HG03571 (cell line): ENCODE data around the gene TNKS1BP1.
A peak's percentile ranks its signal among the peaks of the same experiment; 100 is the strongest.
"Not testable (repeated sequence)": the region's sequence is repeated elsewhere in the genome, so short reads cannot be mapped to it uniquely, and the experiment has no call there.

ENCODE experiments used
- ATAC-seq: cut with Tn5 transposase; IDR thresholded peaks from one replicate; pipeline ENCODE4 v1.9.1; 2021; ENCODE audit not compliant: unreplicated experiment

TNKS1BP1 gene

DNA sequence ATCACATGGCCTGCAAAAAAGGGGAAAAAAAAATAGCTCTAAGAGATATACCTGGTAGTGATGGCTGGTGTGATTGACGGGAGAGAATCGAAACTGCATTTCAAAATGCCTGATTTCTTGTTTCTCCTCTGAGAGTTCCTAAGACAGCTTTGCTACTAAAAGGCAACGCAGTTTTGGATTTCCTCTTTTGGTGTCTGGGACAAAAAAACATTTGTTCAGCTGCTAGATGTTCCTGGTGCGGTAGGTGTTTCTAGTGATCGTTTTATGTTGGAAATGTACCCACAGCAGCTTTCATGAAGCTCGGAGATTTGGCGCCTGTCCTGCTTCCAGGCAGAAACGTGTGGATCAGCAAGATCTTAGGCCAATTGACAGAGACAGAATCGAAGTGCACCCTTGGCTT, 31.5 kb upstream of the TNKS1BP1 start:
- ATAC-seq = no peak

DNA sequence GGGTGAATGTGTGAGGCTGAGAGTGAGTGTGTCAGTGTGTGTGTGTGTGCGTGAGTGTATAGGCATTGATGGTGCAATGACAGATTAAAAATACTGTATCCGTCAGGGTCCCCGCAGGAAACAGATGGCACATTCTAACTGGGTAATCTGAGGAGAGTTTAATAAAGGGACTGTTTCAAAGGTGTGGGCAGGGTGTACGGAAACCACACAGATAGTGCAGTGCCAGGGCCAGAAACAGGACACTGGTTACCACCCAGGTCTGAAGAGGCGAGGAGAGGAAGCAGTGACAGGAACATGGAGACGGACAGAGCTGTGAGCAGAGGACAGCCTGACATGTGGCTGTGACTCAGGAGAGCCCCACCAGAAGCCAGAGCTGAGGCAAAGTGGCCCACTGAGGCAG, 29.9 kb upstream of the TNKS1BP1 start:
- no peak for ATAC-seq

DNA sequence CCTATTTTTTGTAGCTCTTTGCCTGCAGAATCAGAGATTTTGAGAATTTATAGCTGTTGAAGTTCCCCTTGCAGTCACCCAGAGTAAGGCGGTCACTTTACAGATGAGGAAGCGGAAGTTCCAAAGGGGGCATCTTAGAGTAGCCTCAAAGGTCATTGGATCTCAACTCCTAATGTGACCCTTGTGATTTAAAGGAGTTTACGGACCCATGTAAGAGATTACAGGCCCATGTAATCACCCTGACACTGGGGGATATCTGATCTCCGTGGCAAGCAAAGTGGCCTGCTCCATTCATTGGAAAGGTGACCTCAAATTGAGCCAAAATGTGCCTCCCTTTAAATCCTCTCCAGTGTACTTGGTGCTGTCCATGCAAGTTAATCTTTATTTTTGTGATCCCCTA, 29.1 kb upstream of the TNKS1BP1 start:
- ATAC-seq = no peak

DNA sequence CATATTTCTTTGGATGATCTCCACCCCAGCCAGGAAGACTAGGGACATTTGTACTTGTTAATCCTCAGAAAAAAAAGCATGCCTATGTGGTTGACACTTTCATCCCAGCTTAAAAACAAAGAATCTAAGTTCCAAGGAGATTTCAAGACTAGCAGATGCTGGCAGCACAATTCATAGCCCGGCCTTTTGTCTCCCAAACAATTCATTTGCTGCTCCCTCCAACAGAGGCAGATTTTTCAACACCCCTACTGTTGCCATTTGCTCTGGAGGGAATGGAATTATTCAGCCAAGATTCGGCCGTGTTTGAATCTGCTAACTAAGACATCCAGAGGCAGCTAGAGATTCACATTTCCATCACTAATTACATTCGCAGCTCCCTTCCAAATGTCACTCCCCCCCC, 28.7 kb upstream of the TNKS1BP1 start:
- no peak for ATAC-seq

DNA sequence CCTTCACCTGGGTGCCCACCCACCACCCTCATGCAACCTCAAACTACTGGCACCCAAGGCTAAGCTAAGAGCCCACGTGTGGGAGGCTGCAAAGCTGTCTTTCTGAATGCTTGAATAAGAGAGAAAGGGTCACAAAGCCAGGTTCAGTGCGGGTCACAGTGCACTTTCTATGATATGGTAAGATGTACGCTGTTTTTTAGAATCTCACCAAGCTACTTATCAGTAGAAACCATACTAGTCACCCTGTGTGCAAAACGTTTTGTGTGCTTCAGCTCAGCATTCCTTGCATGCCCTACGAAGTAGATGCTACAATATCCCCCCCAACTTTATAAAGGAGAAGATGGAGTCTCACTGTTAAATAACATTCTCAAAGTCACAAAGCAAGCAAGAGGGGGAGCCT, 28.3 kb upstream of the TNKS1BP1 start:
- ATAC-seq = no peak

DNA sequence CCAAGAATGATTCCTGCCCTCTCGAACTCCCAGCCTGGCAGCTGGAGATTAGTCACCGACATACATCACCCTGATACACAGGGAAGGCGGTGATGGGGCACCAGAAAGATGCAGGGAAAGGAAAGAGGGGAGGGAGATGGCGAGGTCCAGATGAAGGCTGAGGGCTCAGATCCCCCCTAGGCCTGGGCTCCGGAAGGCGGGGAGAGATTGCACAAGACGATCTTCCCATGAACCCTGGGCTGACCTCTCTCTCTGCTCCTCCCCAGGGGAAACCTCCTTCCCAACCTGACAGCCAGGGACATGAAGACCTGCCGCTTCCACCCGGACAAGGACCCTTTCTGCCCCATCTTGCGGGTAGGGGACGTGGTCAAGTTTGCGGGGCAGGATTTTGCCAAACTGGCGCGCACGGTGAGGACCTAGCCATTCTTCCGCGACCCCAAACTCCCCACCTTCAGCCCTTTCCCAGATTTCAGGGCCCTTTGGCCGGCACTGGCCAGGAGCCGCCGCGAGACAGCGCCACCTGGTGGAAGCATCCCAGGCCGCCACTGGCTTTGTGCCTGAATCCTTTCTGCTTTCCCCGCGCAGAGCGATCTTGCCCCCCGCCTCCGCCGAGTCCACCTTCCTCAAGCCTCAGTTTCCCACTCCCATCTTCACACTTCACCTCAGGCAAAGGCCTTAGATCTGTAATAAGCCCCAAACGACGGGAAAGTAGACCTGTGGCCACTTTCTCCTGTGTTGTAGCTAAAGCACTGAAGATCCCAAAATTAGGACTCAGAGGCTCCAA, 24.9 kb upstream of the TNKS1BP1 start:
- ATAC-seq = no peak

DNA sequence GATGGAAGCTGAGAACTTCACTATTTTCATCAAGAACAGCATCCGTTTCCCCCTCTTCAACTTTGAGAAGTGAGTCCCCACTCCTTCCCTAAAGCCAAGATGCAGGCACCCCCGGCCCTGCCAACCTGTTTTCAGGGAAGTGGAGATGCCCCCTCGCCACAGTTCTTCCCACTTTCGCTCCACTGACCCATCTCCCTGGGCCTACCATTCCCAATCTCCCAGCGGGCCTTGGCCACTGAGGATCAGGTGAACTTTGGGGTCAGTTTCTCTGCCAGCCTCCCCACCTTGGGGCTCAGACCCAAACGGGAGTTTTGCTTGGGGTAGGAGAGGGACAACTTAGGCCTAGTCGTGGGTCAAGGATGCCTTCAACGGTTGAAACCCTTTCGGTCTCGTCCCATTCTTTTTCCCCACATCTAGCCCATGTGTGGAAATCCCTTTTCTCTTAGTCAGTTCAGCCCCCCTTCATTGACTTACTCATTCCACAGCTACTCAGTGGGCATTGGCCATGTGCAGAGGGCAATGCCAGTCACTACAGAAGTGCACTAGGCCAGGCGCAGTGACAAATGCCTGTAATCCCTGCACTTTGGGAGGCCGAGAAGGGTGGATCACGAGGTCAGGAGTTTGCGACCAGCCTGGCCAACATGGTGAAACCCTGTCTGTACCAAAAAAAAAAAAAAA, 24.0 kb upstream of the TNKS1BP1 start:
- no peak for ATAC-seq

DNA sequence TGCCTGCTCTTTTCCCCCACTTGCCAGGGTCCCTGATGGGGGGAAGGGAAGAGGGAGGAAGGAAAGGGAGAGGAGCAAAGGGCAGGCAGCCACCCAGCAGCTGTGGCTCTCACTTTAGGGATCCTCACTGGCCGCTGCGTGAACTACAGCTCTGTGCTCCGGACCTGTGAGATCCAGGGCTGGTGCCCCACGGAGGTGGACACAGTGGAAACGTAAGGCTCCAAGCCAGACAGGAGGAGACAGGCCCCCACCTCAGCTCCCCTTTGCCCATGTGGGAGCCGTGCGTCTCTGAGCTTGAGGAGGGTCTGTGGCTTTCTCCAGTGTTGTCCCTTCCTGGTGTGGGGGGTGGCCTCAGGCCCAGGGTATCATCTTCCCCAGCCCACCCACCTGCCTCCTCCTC, 23.3 kb upstream of the TNKS1BP1 start:
- no peak for ATAC-seq

DNA sequence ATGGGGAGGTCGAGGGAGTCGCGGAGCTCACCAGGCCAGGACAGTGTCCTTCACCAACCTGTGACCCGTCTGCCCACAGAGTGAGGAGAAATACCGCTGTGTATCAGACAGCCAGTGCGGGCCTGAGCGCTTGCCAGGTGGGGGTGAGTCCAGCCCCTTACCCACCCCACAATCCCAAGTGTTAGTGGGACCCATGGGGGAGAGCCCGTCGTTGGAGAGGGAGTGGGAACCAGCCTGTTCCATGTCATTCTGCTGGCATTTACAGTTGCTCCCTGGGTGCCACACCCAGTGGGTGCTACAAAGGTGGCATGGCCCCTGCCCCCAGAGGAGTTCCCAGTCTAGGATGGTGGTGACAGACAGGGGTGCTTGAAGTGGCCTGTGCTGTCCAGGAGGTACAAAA, 22.6 kb upstream of the TNKS1BP1 start:
- no peak for ATAC-seq

DNA sequence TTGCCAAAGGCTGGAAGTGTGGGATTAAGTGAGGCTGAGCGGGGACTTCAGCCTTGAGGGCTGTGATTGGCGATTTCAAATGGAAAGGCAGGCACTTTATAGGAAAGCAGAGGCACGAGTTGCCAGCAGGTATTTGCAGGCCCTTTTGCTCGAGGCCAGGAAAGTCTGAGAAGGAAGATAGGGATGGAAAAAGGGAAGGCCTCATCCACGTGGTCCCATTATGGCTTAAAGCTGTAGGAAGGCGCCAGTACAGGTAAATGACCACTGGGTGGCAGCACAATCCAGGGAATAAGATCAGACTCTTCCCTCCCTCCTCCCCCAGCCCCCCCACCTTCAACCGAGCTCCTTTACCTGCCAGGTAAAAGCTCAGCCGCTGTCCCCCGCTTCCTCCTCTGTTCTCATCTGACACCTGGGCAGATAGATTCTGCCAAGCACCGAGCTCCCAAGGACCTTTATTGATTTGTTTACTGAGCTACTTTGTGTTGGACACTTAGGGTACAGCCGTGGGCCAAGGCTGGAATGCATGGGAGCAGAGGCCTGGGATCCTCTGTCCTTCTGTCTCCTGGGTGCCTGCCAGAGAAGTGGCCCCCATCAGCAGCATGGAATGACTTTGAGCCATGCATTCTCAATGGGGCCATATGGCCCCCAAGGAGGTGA, 20.9 kb upstream of the TNKS1BP1 start:
- ATAC-seq = no peak

DNA sequence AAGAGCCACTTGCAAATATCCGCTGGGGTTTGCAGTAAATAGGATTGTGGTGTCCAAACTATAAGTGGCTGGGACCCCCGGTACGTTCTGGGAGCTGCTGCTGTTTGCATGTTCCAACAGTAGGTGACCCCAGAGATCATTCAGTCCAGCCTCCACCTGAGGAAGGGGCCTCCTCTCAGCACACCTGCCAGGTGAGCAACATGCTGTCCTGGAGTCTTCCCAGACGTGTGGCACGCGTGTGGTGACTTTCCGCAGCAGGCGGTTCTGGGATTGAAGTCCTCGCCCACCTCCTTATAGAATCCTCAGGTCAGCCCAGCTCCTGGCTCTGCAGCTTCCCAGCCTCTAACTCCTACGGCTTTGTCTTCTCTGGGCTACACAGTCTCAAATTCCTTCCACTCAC, 20.1 kb upstream of the TNKS1BP1 start:
- no peak for ATAC-seq

DNA sequence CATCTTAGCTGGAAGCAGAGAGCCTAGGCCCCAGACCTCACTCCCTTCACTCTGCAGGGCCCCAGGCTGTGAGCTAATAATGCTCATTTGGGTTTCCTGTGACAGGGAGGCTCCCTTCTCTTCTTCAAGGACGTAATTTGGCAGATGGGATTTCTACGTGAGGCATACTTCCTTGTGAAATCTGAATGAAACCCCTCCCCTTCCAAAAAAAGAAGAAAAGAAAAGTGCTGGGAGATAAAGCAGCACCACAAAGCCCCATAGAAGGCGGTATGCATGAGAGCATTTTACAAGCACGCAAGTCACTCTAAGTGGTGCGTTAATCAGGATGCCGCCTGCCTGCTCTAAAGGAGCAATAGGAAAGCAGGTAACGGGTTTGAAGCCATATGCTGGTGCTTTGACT, 19.1 kb upstream of the TNKS1BP1 start:
- no peak for ATAC-seq

DNA sequence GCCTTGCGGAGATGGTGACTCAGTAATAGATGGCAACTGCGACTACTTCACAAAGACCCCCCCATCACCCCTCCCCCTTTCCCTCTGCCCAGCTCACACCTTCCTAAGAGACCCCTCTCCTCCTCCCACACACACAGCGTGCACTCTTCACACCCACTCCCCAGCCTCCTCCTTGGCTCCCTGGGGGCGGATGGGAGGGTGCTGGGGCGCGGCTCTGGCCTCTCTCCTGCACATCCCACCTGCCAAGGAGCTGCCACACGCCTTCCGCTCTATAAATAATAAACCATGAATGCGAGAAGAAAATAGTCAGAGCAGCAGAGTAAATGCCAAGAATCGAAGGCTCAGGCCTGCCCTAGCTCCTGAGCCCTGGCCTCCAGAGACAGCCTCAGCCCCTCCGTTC, 17.9 kb upstream of the TNKS1BP1 start:
- no peak for ATAC-seq

DNA sequence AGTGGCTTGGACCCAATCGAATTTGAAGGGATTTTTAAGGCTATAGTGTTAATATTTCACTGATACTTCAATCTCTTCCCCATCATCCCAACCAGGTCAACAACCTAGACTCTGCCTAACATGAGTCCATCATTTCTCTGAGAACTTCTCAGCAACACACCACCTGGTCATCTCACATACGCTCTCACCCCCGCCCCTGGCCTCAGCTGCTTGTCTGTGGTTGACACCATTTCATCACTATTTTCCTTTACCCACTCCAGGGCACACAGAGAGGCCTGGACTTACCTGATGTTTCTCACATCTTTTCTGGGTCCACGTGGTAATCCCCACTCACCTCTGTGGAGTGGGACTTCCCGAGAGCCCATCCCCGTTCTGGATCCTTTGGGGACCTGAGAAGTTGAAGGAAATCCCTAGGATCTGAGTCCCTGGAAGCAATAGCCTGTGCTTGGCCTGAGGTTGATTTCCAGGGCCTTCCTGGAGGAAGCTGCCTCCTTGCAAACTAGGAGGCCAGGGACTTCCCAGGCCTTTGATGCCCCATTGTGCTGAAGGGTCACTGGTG, 16.6 kb upstream of the TNKS1BP1 start:
- ATAC-seq = no peak

DNA sequence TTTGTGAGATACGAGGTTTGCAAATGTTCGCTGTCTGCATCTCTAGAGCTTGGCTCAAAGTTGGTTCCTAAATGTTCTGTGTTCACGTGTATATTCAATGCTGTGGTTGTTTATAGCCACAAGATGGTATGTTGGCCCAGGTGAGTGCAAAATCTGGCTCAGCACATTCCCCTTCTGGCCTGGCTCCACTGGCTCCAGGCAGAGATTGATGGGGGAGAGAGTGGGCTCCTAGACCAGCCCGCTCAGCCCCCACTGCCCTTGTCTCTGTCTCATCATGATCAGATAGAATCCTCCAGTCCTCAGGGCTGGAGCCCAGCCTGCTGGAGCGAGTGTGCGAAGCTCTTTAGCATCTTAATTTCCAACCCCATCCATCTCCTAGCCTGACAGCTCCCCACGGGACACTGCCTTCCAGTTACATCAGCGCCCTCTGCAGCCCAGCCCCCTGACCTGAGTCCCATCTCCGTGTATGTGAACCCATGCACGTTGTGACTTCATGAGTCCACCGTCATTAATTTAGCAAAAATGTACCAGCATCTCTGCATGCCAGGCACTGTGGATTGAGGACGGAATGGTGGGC, 15.4 kb upstream of the TNKS1BP1 start:
- ATAC-seq = no peak

DNA sequence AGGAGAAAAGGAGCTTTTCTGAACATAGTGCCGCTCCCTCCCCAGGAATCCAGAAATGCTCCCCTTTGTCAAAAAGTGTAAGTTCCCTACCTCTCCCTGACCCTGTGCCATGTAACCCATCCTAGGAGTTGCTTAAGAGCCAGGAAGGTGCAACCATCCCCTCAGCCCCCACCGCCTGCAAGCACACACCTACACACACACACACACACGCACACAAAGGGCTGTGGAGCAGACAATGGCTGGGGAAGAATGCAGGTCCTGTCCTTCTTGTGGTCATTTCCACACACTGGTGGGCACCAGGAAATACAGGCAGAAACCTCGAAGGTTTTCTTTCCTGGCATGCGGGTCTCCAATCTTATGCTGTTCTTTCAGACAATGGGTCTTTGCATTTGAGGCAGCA, 14.6 kb upstream of the TNKS1BP1 start:
- no peak for ATAC-seq

DNA sequence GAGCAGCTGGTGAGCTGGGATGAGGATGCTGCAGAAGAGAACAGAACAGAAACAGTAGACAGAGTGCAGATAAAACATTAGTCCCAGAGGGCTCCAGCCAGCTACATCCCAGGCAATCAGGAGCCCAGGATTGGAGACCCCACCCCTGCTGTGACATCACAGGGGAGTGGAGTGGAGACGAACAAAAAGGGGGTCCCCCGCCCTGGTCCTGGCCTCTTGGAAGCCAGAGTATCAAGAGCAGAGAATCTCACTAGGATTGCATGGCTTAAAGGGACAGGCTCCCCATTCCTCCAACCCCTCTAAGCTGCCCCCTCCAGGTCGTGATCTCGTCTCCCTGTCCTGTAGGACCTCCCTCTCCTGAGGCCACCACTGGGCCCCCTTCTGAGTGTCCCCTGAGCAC, 13.4 kb upstream of the TNKS1BP1 start, which contains the start of gene P2RX3:
Gene P2RX3 (plus strand): TSS at position 211 of the 400 bp plus-strand sequence. CDS start 199 bp downstream, outside the sequence.
- no peak for ATAC-seq

DNA sequence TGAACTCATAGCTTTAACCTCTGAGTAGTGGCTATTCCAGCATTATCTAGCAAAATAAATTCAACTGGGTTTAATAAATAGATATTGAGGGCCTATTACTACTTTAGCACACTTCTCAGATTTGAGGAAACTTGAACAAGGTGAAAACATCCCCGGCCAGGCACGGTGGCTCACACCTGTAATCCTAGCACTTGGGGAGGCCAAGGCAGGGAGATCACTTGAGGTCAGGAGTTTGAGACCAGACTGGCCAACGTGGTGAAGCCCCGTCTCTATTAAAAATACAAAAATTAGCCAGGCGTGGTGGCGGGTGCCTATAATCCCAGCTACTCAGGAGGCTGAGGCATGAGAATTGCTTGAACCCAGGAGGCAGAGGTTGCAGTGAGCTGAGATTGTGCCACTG, 12.1 kb upstream of the TNKS1BP1 start:
- not testable (repeated sequence) for ATAC-seq

DNA sequence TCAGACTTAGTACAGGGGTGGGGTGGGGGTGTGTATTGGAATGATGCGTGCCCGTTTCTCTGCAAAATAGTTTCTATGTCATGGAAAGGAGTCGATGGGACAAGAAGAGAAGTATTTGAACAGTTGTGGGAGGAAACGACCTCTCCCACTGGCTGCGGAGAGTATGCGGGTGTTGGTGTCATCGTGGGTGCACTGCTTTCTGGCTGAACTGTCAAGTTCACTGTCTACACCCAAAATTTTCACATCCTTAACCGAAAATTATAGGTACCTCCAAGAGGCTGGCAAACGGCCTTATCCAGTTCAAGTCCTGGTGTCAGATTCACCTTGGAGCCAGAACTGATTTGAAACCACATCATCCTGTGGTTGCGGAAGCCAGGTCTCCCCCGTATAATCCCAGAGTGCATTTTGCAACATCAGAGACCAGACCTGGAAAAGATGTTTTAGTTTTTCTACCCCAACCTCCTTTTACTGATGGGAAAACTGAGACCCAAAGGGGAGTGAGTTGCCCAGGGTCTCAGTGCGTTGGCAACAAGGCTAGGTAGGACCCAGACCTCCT, 11.4 kb upstream of the TNKS1BP1 start:
- ATAC-seq = no peak

DNA sequence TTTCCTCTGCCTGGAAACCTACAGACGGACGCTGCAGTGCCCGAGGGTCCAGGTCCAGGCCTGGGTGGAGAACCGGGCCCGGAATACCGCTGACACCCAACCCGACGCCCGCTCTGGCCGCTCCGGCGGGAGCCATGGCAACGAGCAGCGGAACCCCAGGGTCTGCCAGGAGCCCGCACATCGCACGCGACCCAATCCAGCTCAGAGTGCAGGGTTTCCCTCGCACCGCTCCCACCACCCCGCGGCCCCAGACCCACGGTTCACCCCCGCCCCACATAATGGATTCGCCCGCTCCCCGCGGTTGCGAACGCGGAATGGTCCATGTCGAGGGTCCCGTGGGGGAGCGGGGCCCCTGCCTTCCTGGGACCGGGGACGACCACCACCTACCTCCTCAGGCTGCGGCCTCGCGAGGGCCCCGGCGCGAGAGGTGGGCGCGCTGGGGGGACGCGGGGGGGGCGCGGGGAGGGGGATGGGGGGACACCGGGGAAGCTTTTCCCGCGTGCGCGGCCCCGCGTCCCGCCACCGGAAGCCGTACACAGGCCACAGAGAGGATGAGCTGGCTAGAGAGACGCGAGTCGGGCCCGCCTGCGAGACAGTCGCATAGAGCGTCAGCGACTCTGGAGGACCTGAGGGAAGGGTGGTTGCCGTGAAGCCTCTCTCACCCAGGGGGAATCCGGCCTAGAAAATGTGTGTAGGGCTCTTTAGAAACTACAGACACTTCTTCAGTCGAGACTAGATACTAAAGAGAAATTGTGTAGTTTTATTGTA, 10.8 kb upstream of the TNKS1BP1 start, which contains the start of gene SSRP1:
Gene SSRP1 (minus strand): TSS at position 550 of the 768 bp plus-strand sequence. CDS start 771 bp downstream, outside the sequence.
- ATAC-seq = peak; percentile 99
